Liver (tissue), 9 donors: ENCODE results near the gene TTC28. TPM values are rescaled to one million over a fixed set of nuclear protein-coding genes. Genes with fewer than 3 reads are reported as not detected.

Experiments
- DNase-seq: peaks from one replicate; pipeline ENCODE4 v3.0.0-alpha.2; 2017; ENCODE audit warnings: low spot score
- H3K27ac ChIP-seq, 2 donors: one replicate each; pipeline ENCODE4 v1.7.0; 2013; ENCODE audit warnings: inconsistent platforms in 2 of 2, low read length in 2 of 2, control low read depth in 1 of 2, low read depth in 1 of 2, mild to moderate bottlenecking in 1 of 2
- H3K27me3 ChIP-seq, 4 donors: one replicate each; pipeline versions ENCODE4 v1.6.1 to v1.7.0; 2013; ENCODE audit warnings: low read length in 3 of 4, inconsistent platforms in 1 of 4, mild to moderate bottlenecking in 1 of 4, moderate library complexity in 1 of 4; ENCODE audit not compliant: control insufficient read depth in 4 of 4, insufficient read depth in 4 of 4
- H3K36me3 ChIP-seq, 4 donors: one replicate each; pipeline versions ENCODE4 v1.6.1 to v1.7.0; 2013; ENCODE audit warnings: low read length in 3 of 4, mild to moderate bottlenecking in 3 of 4, low read depth in 1 of 4, moderate library complexity in 1 of 4; ENCODE audit not compliant: control insufficient read depth in 4 of 4, insufficient read depth in 3 of 4
- H3K4me1 ChIP-seq, 4 donors: one replicate each; pipeline versions ENCODE4 v1.6.1 to v1.7.0; 2013; ENCODE audit warnings: low read length in 3 of 4, mild to moderate bottlenecking in 3 of 4, moderate library complexity in 1 of 4; ENCODE audit not compliant: control insufficient read depth in 4 of 4, insufficient read depth in 4 of 4
- H3K4me3 ChIP-seq, 3 donors: one replicate each; pipeline versions ENCODE4 v1.6.1 to v1.7.0; 2013; ENCODE audit warnings: low read length in 3 of 3, control low read depth in 1 of 3, low read depth in 1 of 3, mild to moderate bottlenecking in 1 of 3
- H3K9ac ChIP-seq, 2 donors: one replicate each; pipeline ENCODE4 v1.7.0; 2013; ENCODE audit warnings: low read length in 2 of 2, mild to moderate bottlenecking in 2 of 2, moderate library complexity in 2 of 2, control low read depth in 1 of 2, low read depth in 1 of 2
- H3K9me3 ChIP-seq, 4 donors: one replicate each; pipeline versions ENCODE4 v1.6.1 to v1.7.0; 2013; ENCODE audit warnings: low read length in 3 of 4; ENCODE audit not compliant: control insufficient read depth in 4 of 4
- EGR1 ChIP-seq, 2 donors: IDR thresholded peaks; 2 replicates each; pipeline ENCODE4 v1.6.1; 2016 to 2018; ENCODE audit warnings: antibody characterized with exemption in 2 of 2, low read depth in 2 of 2
- FOXA1 ChIP-seq: IDR thresholded peaks from 2 replicates; pipeline ENCODE4 v1.6.1; 2016; ENCODE audit warnings: antibody characterized with exemption
- FOXA2 ChIP-seq: IDR thresholded peaks from 2 replicates; pipeline ENCODE4 v1.6.1; 2016; ENCODE audit warnings: antibody characterized with exemption
- GABPA ChIP-seq, 2 donors: IDR thresholded peaks in 1 of 2; conservative IDR thresholded peaks in 1 of 2; 2 replicates each; pipeline ENCODE4 v1.6.1; 2016; ENCODE audit warnings: antibody characterized with exemption in 2 of 2, mild to moderate bottlenecking in 1 of 2, moderate library complexity in 1 of 2
- HNF4A ChIP-seq, 2 donors: conservative IDR thresholded peaks; 2 replicates each; pipeline ENCODE4 v1.6.1; 2016; ENCODE audit warnings: antibody characterized with exemption in 2 of 2, mild to moderate bottlenecking in 2 of 2
- HNF4G ChIP-seq: IDR thresholded peaks from 2 replicates; pipeline ENCODE4 v1.6.1; 2016; ENCODE audit warnings: antibody characterized with exemption
- JUND ChIP-seq, 2 donors: IDR thresholded peaks; 2 replicates each; pipeline ENCODE4 v1.6.1; 2016; ENCODE audit warnings: antibody characterized with exemption in 2 of 2
- NR2F2 ChIP-seq: IDR thresholded peaks from 2 replicates; pipeline ENCODE4 v1.6.1; 2016; ENCODE audit warnings: antibody characterized with exemption
- RAD21 ChIP-seq, 2 donors: IDR thresholded peaks; 2 replicates each; pipeline ENCODE4 v1.6.1; 2016; ENCODE audit warnings: antibody characterized with exemption in 2 of 2, mild to moderate bottlenecking in 2 of 2
- SP1 ChIP-seq: IDR thresholded peaks from 2 replicates; pipeline ENCODE4 v1.6.1; 2018; ENCODE audit warnings: antibody characterized with exemption, mild to moderate bottlenecking
- YY1 ChIP-seq: IDR thresholded peaks from 2 replicates; pipeline ENCODE4 v1.6.1; 2016; ENCODE audit warnings: antibody characterized with exemption, mild to moderate bottlenecking
- WGBS: extraction: QIAGEN DNeasy Blood & Tissue Kit; methylation state at CpG from one replicate; pipeline ENCODE4 v1.1.7; 2013; 5-methylcytosine and 5-hydroxymethylcytosine counted together
- polyA plus RNA-seq, 2 donors: library from polyadenylated mRNA; stranded (reverse) in 1 of 2; unstranded in 1 of 2; fragments of 200-250 nt in 1 of 2; fragments of >200 nt in 1 of 2; fragmentation: Nextera tagmentation in 1 of 2; extraction: Ambion mirVana in 1 of 2; gene quantifications; one replicate each; pipeline versions ENCODE4 v1.2.1 to v1.2.3, GENCODE V29; 2013 to 2015
- total RNA-seq, 2 donors: library from RNA; depleted of rRNA; stranded (reverse); fragments of >200 nt; gene quantifications; one replicate each; pipeline ENCODE4 v1.2.3, GENCODE V29; 2014
- TF ChIP-seq, protein P1 (sequence below): fragments of 150-350 bp; IDR thresholded peaks from 2 replicates; pipeline ENCODE4 v1.5.1; 2017; ENCODE audit warnings: improper control_type of control experiment, low read depth, low read length; ENCODE audit not compliant: missing input control
- TF ChIP-seq, protein P2 (sequence below): IDR thresholded peaks from 2 replicates; pipeline ENCODE4 v1.6.1; 2016; ENCODE audit warnings: antibody characterized with exemption, mild to moderate bottlenecking
- TF ChIP-seq, protein P3 (sequence below): IDR thresholded peaks from 2 replicates; pipeline ENCODE4 v1.6.1; 2016; ENCODE audit warnings: antibody characterized with exemption
- TF ChIP-seq, protein P4 (sequence below): IDR thresholded peaks from 2 replicates; pipeline ENCODE4 v1.6.1; 2016; ENCODE audit warnings: antibody characterized with exemption
- TF ChIP-seq, protein P5 (sequence below): IDR thresholded peaks from 2 replicates; pipeline ENCODE4 v1.6.1; 2016; ENCODE audit warnings: antibody characterized with exemption
- donor health status: healthy.
- donor health status: healthy.
- donor health status: healthy.
- donor health status: healthy.
- donor health status: healthy.

Gene TTC28
- total and polyA plus RNA-seq, 4 donors: 4.2 to 19.4 (median 5.9) TPM

DNA sequence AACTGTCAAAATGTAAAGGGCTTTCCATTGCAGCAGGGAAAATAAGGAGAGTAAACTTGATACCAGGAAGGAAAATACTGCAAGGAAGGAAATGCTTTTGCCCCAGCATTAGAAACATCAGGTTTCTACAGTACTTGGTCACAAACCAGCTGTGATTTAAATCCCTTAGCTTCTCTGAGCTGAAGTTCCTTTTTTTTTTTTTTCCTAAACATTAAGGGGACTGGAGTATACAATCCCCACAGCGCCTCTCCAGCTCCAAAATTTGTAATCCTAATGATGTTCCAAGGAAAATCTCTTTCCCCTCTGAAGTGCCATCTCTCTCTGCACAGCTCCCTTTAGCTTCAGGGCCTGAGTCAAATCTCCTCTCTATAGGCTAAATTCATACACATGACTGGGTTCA is 540.1 kb downstream of the TTC28 start (continued):
- TF ChIP-seq, protein P1, sequence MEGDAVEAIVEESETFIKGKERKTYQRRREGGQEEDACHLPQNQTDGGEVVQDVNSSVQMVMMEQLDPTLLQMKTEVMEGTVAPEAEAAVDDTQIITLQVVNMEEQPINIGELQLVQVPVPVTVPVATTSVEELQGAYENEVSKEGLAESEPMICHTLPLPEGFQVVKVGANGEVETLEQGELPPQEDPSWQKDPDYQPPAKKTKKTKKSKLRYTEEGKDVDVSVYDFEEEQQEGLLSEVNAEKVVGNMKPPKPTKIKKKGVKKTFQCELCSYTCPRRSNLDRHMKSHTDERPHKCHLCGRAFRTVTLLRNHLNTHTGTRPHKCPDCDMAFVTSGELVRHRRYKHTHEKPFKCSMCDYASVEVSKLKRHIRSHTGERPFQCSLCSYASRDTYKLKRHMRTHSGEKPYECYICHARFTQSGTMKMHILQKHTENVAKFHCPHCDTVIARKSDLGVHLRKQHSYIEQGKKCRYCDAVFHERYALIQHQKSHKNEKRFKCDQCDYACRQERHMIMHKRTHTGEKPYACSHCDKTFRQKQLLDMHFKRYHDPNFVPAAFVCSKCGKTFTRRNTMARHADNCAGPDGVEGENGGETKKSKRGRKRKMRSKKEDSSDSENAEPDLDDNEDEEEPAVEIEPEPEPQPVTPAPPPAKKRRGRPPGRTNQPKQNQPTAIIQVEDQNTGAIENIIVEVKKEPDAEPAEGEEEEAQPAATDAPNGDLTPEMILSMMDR: no peak

DNA sequence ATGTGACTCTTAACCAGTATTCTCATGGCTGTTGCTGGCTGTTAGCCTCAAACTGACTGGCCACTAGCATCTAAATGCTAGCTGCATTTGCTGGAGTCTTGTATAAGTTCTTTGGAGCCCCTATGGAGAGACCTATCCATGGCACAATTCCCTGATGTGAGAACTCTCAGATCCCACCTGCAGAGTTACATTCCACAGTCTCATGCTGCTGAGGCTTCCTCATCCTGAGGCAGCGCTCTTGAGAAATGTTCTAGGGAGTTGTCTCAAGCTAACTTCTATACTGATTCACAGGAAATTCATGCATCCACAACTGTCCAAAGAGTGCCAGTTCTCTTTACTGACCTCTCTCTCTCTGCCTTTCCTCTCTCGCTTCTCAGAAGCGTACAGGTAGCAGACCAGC is 542.6 kb downstream of the TTC28 start:
- Histone ChIP-seq H3K4me1 (no peaks in the 10 kb centered on the region), H3K27ac (no peak overlapping the region), H3K9me3 (no peaks in the 10 kb centered on the region), H3K27me3 (no peaks in the 10 kb centered on the region), H3K9ac (no peak overlapping the region), H3K36me3 (no peaks in the 10 kb centered on the region), H3K4me3 (no peak overlapping the region)
- 97% methylated on average over 3 of the region's 3 CpGs for WGBS
- no peak for DNase-seq
- no peak for TF ChIP-seq HNF4G
- no peak for TF ChIP-seq SP1
- no peak for TF ChIP-seq JUND (IDR thresholded peaks at IDR 0.05)
- TF ChIP-seq YY1: no peak

DNA sequence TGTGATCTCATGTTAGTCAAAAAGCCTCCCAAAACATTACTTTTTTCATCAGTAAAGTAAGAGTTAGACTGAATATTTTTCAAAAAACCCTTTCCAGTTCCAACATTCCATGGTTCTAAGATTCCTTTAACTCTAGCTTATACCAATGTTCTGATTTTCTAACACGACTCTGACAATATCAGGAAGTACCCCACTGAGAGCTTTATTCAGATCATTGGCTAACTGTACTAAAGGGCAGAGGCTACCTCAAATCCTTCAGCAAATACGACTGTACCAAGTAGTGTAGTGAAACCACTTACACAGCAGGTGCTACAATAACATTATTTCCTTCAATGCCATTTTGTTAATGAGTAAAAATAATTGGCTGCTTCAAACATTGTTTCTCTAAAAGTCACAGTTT is 547.2 kb downstream of the TTC28 start:
- TF ChIP-seq NR2F2 (no peak), FOXA2 (no peak), FOXA1 (no peak), JUND (IDR thresholded peaks at IDR 0.05) (no peak)
- H3K9ac ChIP-seq: no peak overlapping the region
- H3K27me3 ChIP-seq: no peaks in the 10 kb centered on the region
- WGBS: 93% methylated on average over 2 of the region's 2 CpGs
- H3K27ac ChIP-seq: no peak overlapping the region
- no peak for DNase-seq
- H3K36me3 ChIP-seq: no peaks in the 10 kb centered on the region
- H3K4me3 ChIP-seq: no peak overlapping the region
- H3K9me3 ChIP-seq: no peaks in the 10 kb centered on the region
- no peaks in the 10 kb centered on the region for H3K4me1 ChIP-seq

DNA sequence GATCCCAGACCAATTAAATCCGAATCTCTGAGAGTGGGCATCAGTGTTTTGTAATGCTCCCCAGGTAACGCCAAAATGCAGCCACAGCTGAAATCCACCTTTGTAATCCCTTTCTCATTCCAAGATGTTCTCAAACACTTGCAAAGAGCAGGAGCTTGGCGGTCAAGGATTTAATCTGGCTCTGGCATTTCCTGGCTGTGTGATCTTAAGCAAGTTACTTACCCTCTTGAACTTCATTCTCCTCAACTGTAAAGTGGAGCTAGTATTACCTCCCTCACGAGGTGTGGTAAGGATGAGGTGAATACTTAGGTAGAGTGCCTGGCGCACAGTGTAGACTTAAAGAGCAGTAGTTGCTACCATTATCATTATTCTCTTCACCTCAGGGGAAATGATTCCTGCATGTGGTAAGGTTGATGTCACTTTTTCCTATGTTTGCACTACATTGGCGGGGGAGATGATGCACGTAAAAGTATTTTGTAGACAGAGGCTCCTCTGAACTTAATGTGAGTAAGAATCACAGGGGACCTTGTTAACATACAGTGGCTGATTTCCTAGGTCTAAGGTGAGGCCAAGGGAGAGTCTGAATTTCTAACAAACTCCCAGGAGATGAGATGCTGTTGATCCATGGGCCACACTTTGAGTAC is 550.2 kb downstream of the TTC28 start:
- Histone ChIP-seq H3K36me3 (no peaks in the 10 kb centered on the region), H3K27ac (no peak overlapping the region), H3K27me3 (no peaks in the 10 kb centered on the region), H3K9me3 (no peaks in the 10 kb centered on the region), H3K4me1 (no peaks in the 10 kb centered on the region), H3K9ac (no peak overlapping the region), H3K4me3 (no peak overlapping the region)
- WGBS: 94% methylated on average over 7 of the region's 7 CpGs
- DNase-seq: no peak
- TF ChIP-seq, protein P1: no peak
- TF ChIP-seq SP1: no peak
- no peak for TF ChIP-seq HNF4A (conservative IDR thresholded peaks at IDR 0.05)
- no peak for TF ChIP-seq RAD21 (IDR thresholded peaks at IDR 0.05)
- TF ChIP-seq NR2F2: no peak
- TF ChIP-seq, protein P2, sequence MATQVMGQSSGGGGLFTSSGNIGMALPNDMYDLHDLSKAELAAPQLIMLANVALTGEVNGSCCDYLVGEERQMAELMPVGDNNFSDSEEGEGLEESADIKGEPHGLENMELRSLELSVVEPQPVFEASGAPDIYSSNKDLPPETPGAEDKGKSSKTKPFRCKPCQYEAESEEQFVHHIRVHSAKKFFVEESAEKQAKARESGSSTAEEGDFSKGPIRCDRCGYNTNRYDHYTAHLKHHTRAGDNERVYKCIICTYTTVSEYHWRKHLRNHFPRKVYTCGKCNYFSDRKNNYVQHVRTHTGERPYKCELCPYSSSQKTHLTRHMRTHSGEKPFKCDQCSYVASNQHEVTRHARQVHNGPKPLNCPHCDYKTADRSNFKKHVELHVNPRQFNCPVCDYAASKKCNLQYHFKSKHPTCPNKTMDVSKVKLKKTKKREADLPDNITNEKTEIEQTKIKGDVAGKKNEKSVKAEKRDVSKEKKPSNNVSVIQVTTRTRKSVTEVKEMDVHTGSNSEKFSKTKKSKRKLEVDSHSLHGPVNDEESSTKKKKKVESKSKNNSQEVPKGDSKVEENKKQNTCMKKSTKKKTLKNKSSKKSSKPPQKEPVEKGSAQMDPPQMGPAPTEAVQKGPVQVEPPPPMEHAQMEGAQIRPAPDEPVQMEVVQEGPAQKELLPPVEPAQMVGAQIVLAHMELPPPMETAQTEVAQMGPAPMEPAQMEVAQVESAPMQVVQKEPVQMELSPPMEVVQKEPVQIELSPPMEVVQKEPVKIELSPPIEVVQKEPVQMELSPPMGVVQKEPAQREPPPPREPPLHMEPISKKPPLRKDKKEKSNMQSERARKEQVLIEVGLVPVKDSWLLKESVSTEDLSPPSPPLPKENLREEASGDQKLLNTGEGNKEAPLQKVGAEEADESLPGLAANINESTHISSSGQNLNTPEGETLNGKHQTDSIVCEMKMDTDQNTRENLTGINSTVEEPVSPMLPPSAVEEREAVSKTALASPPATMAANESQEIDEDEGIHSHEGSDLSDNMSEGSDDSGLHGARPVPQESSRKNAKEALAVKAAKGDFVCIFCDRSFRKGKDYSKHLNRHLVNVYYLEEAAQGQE: no peak
- TF ChIP-seq, protein P3, sequence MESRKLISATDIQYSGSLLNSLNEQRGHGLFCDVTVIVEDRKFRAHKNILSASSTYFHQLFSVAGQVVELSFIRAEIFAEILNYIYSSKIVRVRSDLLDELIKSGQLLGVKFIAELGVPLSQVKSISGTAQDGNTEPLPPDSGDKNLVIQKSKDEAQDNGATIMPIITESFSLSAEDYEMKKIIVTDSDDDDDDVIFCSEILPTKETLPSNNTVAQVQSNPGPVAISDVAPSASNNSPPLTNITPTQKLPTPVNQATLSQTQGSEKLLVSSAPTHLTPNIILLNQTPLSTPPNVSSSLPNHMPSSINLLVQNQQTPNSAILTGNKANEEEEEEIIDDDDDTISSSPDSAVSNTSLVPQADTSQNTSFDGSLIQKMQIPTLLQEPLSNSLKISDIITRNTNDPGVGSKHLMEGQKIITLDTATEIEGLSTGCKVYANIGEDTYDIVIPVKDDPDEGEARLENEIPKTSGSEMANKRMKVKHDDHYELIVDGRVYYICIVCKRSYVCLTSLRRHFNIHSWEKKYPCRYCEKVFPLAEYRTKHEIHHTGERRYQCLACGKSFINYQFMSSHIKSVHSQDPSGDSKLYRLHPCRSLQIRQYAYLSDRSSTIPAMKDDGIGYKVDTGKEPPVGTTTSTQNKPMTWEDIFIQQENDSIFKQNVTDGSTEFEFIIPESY: no peak
- TF ChIP-seq, protein P4, sequence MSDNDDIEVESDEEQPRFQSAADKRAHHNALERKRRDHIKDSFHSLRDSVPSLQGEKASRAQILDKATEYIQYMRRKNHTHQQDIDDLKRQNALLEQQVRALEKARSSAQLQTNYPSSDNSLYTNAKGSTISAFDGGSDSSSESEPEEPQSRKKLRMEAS: no peak
- no peak for TF ChIP-seq JUND (IDR thresholded peaks at IDR 0.05)
- TF ChIP-seq EGR1 (IDR thresholded peaks at IDR 0.05; ENCODE audit: low read depth in 2 of 2): no peak
- TF ChIP-seq GABPA (IDR thresholded peaks at IDR 0.05 in 1 of 2, conservative IDR thresholded peaks at IDR 0.05 in 1 of 2): no peak
- TF ChIP-seq, protein P5, sequence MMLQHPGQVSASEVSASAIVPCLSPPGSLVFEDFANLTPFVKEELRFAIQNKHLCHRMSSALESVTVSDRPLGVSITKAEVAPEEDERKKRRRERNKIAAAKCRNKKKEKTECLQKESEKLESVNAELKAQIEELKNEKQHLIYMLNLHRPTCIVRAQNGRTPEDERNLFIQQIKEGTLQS: no peak
- no peak for TF ChIP-seq FOXA1
